ENCODE measurements around the gene SRA1.

The SRA1 gene

DNA sequence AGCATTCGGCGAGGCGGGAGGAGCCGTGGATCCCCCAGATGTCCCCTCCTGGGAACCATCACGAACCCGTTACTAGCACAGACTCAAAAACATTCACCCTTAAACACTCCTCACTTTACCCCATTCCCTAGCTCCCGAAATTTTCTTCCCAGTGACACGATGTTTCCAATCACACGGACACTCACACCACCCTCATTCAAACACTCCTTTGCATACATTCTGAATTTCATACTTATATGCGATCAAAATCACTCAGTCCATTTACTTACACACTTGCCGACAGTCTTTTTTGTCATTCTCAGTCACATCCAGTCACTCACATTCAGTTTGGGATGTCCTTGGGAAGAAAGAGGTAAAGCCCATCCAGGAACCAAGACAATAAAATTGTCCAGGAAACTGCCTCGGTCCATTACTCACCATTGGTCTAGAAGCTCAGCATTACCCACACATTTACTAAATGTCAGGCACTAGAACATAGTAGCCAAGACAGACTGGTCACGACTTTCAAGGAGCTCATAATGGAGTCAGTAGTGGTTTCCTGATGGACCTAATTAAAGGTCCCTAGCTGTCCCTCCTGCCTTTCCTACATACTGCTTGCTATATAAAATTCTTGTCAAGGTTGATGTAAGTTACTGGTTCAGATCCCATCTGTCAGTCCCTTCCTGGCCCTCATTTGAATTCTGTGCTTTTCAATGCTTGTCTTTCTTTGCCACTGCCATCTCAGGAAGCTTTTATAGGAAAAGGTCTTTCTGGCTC is 7.9 kb upstream of the SRA1 start:
- ATAC-seq (ENCODE audit: low read depth) (peak; percentile 2; the same call in 2 of the 3 replicates), DNase-seq (ENCODE audit: low spot score) (no peak)
- TF ChIP-seq, protein P1, sequence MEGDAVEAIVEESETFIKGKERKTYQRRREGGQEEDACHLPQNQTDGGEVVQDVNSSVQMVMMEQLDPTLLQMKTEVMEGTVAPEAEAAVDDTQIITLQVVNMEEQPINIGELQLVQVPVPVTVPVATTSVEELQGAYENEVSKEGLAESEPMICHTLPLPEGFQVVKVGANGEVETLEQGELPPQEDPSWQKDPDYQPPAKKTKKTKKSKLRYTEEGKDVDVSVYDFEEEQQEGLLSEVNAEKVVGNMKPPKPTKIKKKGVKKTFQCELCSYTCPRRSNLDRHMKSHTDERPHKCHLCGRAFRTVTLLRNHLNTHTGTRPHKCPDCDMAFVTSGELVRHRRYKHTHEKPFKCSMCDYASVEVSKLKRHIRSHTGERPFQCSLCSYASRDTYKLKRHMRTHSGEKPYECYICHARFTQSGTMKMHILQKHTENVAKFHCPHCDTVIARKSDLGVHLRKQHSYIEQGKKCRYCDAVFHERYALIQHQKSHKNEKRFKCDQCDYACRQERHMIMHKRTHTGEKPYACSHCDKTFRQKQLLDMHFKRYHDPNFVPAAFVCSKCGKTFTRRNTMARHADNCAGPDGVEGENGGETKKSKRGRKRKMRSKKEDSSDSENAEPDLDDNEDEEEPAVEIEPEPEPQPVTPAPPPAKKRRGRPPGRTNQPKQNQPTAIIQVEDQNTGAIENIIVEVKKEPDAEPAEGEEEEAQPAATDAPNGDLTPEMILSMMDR (IDR thresholded peaks at IDR 0.05; ENCODE audit: poor library complexity, severe bottlenecking) = no peak
- peaks cover 5% of the 10 kb centered on the region for H3K4me1 ChIP-seq (ENCODE audit: insufficient read depth, poor library complexity, severe bottlenecking)
- H3K36me3 ChIP-seq (ENCODE audit: low read depth) = peaks cover 22% of the 10 kb centered on the region
- no peaks in the 10 kb centered on the region for H3K27me3 ChIP-seq (ENCODE audit: insufficient read depth, poor library complexity, severe bottlenecking)
- peak overlapping the region; percentile 51 for H3K27ac ChIP-seq (ENCODE audit: poor library complexity, severe bottlenecking)
- peak overlapping the region; percentile 61 for H3K4me3 ChIP-seq (ENCODE audit: severe bottlenecking)
- H3K9me3 ChIP-seq (ENCODE audit: severe bottlenecking) = no peaks in the 10 kb centered on the region

DNA sequence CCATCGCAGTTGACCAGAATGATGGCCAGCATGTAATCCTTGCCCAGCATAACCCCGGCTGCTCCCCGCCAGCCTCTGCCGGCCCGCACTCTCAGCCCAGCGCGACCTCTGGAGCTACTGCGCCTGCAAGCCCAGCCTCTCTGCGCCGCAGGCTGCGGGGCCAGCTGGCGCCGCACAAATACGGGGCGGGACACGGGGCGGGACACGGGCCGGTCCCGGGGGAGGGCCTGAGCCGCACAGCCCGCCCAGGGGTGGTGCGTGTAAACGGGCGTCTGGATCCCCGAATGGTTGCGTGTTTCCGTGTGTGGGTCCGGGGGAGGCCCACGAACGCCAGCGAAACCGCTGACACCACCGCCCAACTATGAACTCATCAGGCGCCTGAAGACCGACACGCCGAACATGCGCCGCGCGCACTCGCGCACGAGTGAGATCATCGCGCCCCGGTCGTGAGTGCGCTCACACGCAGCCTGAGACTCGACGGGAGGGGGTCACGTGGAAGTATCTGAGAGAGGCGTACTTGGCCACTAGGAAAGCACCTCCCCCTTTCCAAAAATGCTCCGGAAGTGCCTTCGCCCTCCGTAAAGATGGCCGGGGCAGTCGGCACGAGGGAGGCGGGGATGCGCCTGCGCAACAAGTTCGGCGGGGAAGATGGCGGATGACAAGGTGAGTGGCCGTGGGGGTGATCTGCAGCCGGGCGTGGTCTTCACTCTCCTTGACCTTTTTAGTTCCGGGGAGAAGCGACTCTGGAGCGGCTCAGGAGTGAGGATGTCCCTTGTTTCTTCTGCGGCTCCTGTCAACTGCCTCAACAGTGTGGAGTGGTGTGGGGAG is 7.1 kb upstream of the SRA1 start, which contains the start of the genes APBB3 and SLC35A4:
APBB3 (minus strand) TSS at position 403 of the 828 bp plus-strand sequence; CDS start at position 50, 353 bp downstream.
SLC35A4 (plus strand) TSS at position 633 of the 828 bp plus-strand sequence. CDS start 2,342 bp downstream, outside the sequence.
- TF ChIP-seq, protein P1 (IDR thresholded peaks at IDR 0.05; ENCODE audit: poor library complexity, severe bottlenecking) = no peak
- peak within 1 kb of the TSS; percentile 51 for H3K27ac ChIP-seq (ENCODE audit: poor library complexity, severe bottlenecking)
- DNase-seq (ENCODE audit: low spot score) = peak; percentile 97
- H3K36me3 ChIP-seq (ENCODE audit: low read depth) = peaks cover 22% of the 10 kb centered on the region
- peak; percentile 89 for ATAC-seq (ENCODE audit: low read depth)
- peaks cover 5% of the 10 kb centered on the region for H3K4me1 ChIP-seq (ENCODE audit: insufficient read depth, poor library complexity, severe bottlenecking)
- H3K9me3 ChIP-seq (ENCODE audit: severe bottlenecking) = no peaks in the 10 kb centered on the region
- no peaks in the 10 kb centered on the region for H3K27me3 ChIP-seq (ENCODE audit: insufficient read depth, poor library complexity, severe bottlenecking)
- peak within 1 kb of the TSS; percentile 61 for H3K4me3 ChIP-seq (ENCODE audit: severe bottlenecking)

GRCh38 chr5:140563596-140563995 is 6.3 kb upstream of the SRA1 start:
- DNase-seq (ENCODE audit: low spot score) (no peak), ATAC-seq (ENCODE audit: low read depth) (no peak)
- Histone ChIP-seq H3K27me3 (ENCODE audit: insufficient read depth, poor library complexity, severe bottlenecking) (no peaks in the 10 kb centered on the region), H3K9me3 (ENCODE audit: severe bottlenecking) (no peaks in the 10 kb centered on the region), H3K27ac (ENCODE audit: poor library complexity, severe bottlenecking) (peak overlapping the region; percentile 51), H3K4me1 (ENCODE audit: insufficient read depth, poor library complexity, severe bottlenecking) (peaks cover 5% of the 10 kb centered on the region), H3K4me3 (ENCODE audit: severe bottlenecking) (peak overlapping the region; percentile 61), H3K36me3 (ENCODE audit: low read depth) (peaks cover 22% of the 10 kb centered on the region)
- TF ChIP-seq, protein P1 (IDR thresholded peaks at IDR 0.05; ENCODE audit: poor library complexity, severe bottlenecking) = no peak

DNA sequence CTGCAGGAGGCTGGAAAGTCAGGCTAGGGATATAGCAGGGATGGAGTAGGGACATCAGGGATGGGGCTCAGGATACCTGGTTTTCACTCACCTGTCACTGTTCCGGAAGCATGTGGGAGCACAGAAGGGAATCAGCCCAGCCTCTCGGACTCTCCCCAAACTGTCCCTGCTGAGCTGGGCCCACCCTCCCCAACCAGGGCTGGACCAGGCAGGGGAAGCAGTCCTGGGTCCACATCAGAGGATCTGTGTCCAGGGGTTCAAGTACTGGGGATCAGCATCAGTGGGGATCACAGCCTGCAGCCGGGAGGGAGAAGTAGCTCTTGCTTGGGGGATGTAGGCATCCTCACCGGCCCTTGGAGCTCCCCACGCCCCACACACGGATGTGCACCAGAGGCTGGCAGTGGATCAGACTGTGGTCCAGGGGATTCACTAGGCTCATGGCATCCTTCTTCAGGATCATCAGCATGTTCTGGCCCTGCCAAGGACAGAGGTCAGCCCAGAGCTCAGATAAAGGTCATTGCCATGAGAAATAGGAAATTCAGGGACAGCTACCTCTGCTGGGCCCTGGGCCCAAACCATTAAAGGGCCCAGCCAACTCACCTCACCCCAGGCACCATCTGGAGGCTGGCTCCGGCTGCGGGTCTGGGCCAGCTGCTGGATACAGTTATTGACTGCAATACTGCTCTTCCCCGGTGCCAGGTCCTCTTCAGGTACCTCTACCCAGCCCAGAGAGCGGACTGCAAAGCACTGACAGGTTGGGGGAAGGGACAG is 4.7 kb upstream of the SRA1 start:
- H3K9me3 ChIP-seq (ENCODE audit: severe bottlenecking) = no peaks in the 10 kb centered on the region
- ATAC-seq (ENCODE audit: low read depth) (no peak), DNase-seq (ENCODE audit: low spot score) (no peak)
- no peak overlapping the region for H3K27ac ChIP-seq (ENCODE audit: poor library complexity, severe bottlenecking)
- peaks cover 5% of the 10 kb centered on the region for H3K4me1 ChIP-seq (ENCODE audit: insufficient read depth, poor library complexity, severe bottlenecking)
- TF ChIP-seq, protein P1 (IDR thresholded peaks at IDR 0.05; ENCODE audit: poor library complexity, severe bottlenecking) = no peak
- no peak overlapping the region for H3K4me3 ChIP-seq (ENCODE audit: severe bottlenecking)
- peaks cover 12% of the 10 kb centered on the region for H3K36me3 ChIP-seq (ENCODE audit: low read depth)
- H3K27me3 ChIP-seq (ENCODE audit: insufficient read depth, poor library complexity, severe bottlenecking) = no peaks in the 10 kb centered on the region

Data from RWPE2 (cell line).